HG03159 (cell line): ENCODE data around the gene WNK3.
"Not testable (repeated sequence)": the region's sequence is repeated elsewhere in the genome, so short reads cannot be mapped to it uniquely, and the experiment has no call there.

Experiments used
- ATAC-seq: cut with Tn5 transposase; IDR thresholded peaks from one replicate; pipeline ENCODE4 v1.9.1; 2021; ENCODE audit warnings: mild to moderate bottlenecking, moderate library complexity; ENCODE audit not compliant: unreplicated experiment

The WNK3 gene

DNA sequence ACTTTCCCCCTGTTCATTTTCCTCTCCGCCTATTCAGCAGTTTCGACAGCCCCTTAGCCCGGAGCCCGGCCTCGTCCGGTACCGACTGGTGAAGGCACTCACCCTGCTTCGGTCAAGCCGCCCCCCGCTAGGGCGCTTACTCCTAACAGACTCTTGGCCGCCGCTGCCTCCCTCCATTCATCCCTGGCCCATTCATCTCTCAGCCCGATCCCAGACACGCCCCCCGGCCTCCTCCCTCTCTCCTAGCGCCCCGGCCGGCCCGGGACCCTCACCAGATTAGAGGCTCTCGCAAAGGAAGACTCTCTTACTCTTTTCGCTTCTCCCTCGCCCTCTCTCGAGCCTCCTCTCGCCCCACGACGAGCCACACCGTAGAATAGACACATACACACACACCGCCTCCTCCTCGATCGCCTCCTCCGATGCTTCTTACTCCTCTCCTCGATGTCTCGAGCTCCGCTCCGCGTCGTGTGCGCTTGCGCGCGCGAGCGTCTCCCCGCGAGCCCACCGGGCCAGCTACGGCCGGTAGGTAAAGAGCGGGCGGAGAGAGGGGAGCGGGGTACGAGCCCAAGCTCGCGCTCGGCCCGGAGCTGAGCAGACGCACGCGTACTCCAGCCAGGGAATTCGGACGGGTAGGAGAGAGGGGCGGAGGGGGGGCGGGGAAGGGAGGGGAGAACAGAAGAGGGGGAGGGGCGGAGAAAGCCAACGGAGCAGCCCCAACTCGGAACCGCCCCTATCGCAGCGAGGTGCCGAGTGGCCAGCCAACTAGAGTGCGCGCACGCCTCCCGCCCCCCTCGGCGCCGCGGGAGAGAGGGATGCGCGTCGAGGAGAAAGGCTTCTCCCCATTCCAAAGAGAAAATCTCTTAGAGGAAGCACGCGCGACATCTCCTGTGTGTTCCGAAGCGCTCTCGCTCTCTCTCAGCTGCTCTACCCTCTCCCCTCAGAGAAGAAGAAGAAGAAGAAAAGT lies at the start of gene WNK3:
TSS of gene WNK3 (minus strand) at position 633 of the 964 bp plus-strand sequence.
- ATAC-seq, result no peak

GRCh38 chrX:54407266-54407665 lies 49.4 kb upstream of the WNK3 start:
- ATAC-seq, result no peak

DNA sequence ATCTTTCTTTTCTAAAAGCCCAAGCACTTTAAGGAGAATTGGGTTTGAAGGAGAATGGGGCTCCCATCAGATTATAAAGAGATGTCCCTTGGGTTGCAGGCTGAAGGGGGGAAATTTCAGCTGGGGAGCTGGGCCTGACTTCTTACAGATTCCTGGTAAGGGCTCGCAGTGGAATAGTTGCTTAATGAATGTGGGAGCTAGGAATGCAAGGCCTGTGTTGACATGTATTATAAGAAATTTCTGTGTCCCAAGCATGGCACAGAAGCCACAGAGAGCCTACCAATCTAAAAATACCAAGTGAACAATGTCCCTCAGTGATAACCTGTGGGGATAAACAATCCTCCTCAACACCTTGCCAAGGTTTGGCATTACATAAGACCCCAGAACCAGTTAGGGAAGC lies 39.3 kb upstream of the WNK3 start:
- no peak for ATAC-seq

GRCh38 chrX:54386314-54386713 lies 28.5 kb upstream of the WNK3 start:
- ATAC-seq, result no peak

DNA sequence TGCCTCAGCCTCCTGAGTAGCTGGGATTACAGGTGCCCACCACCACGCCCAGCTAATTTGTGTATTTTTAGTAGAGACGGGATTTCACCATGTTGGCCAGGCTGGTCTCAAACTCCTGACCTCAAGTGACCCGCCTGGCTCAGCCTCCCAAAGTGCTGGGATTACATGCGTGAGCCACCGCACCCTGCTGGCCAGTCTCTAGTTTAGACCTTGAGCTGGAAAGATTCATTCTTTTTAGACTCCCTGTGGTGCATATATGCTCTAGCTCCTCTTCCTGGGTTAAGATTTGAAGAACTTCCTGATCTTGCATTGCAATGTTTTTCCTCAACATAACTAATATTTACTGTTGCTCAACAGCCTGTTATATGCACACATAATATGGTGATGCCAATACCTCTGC lies 26.8 kb upstream of the WNK3 start:
- ATAC-seq, result not testable (repeated sequence)

- ATAC-seq, result no peak
Observed at GRCh38 chrX:54359408-54359807, 1.6 kb upstream of the WNK3 start.

DNA sequence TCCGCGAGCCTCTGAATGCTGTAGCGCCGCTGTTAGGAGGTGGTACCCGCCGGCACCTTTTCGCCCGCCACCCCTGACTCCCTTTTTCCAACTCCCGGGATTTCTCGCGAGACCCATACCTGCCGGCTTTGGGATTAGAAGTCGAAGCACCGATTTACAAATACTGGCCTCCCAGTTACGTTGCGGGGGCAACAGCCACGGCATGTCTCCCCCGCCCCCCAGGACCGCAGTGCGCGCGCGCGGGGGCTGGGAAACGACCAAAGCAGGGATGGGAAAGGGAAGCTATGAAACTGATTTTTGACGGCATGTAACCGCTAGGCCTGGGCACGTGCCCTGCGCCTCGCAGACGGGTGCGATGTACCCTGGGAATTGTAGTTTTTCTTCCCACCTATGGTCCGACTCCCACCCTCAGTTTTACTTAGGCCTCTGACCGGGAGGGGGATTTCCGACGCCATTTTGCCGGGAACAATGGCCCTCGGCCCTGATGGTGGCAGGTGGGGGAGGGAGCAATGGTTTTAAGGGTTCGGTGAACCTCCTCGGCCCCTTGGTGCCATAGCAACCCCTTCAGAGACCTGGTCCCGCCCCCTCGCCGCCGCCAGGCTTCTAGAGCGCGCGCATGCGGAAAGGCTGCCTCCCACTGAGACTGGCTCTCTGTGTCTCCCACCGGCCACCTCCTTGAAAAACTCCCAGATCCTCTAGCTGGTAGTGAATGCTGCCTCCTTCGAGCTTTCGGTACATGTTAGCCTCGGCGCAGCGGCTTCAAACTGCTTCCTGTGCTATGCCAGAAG lies 772 bp upstream of the WNK3 start:
- ATAC-seq, result no peak

GRCh38 chrX:54352677-54353076 lies 5.2 kb downstream of the WNK3 start:
- ATAC-seq, result no peak

GRCh38 chrX:54337383-54337782 lies 20.5 kb downstream of the WNK3 start:
- ATAC-seq, result not testable (repeated sequence)

DNA sequence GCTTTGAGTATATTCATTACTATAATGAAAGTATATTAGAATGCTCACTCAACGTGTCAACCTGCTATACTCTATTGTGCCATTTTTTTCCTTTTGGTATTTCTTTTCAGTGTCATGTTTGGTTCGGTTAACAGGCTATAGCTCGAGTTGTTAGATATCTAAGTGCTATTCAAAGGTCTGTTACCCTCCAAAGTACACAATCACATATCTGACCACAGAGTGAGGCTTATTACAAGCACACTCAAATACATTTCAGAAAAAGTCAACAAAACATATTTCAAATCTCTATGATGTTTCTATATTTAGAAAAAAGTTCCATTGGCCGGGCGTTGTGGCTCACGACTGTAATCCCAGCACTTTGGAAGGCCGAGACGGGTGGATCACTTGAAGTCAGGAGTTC lies 32.8 kb downstream of the WNK3 start:
- ATAC-seq, result no peak

- ATAC-seq, result no peak
Observed at GRCh38 chrX:54320067-54320466, 37.8 kb downstream of the WNK3 start.

DNA sequence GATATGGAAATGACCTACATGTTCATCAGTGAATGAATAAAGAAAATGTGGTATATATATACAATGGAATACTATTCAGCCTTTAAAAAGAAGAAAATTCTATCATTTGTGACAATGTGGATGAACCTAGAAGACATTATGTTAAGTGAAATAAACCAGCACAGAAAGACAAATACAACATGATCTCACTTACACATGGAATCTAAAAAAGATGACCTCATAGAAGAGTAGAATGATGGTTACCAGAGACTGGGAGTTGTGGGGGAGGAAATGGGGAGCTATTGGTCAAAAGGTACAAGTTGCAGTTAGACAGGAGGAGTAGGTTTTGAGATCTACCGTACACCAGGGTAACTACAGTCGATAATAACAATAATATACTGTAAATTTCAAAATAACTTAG lies 51.5 kb downstream of the WNK3 start:
- no peak for ATAC-seq

GRCh38 chrX:54301516-54301915 lies 56.3 kb downstream of the WNK3 start:
- no peak for ATAC-seq

- no peak for ATAC-seq
Observed at GRCh38 chrX:54294306-54294705, 63.5 kb downstream of the WNK3 start.

- no peak for ATAC-seq
Observed at GRCh38 chrX:54292755-54293154, 65.1 kb downstream of the WNK3 start.

GRCh38 chrX:54291758-54292157 lies 66.1 kb downstream of the WNK3 start:
- no peak for ATAC-seq

DNA sequence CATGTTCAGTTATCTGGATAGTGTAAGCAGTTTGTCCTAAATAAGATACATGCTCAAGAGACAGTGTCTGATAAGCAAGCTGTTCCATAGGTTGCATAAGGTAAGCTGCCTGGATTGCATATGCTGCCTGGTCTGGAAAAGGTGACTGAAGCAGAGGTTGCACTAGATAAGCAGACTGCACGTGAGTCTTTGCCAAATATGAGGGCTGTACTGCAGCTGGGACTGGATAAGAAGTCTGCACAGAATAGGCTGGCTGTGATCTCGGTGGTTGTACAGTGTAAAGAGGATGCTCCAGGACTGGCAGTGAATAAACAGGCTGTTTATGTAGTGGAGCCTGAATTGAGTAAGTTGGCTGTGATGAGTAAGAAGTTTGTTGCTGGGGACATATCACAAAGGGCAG lies 68.9 kb downstream of the WNK3 start:
- ATAC-seq, result no peak

DNA sequence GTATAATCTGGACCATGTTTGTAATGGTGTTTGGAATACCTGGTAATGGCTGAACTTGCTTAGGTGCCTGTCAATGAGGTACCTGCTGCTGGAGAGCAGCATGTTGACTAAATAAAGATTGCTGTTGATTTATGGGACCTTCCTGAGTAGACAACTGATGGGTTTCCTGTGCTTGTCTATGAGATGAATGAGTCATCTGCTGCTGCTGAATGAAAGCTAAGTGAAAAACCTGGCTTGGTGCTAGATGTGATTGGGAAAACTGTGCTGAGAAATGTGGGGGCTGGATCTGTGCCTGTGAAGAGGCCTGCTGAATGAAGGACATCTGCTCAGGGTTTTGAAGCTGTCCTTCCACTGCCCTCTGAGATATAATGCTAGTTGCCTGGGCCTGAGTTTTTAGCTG lies 69.6 kb downstream of the WNK3 start:
- ATAC-seq, result no peak

DNA sequence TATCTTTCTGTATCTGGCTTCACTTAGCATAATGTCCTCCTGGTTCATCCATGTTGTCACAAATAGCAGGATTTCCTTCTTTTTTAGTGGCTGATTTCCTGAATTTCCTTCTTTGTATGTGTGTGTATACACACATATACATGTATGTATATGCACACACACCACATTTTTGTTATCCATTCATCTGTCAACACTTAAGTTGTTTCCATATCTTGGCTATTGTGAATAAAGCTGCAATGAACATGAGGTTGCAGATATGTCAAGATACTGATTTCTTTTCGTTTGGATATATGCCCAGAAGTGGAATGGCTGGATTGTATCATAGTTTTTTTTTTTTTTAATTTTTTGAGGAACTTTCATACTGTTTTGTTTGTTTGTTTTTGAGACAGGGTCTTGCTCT lies 76.2 kb downstream of the WNK3 start:
- no peak for ATAC-seq

GRCh38 chrX:54280466-54280865 lies 77.4 kb downstream of the WNK3 start:
- no peak for ATAC-seq

DNA sequence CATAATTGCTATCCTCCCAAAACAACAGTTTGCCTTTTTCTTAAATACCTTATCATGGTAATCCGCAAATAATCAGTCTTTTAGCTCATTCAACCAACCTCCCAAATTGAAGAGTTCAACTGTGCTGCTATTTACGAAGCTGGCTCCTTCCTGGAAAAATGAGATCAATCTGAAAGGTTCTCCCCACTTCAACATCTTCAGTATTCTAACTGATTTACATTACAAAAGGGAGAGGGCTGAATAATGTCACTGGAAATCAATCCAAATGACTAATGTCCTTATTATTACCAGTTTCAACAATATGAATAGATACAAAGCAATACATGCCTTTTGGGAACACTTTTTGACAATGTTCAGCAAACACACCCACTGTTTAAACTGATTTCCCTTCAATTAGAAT lies 86.2 kb downstream of the WNK3 start:
- ATAC-seq, result no peak

GRCh38 chrX:54248309-54248708 lies 109.5 kb downstream of the WNK3 start:
- no peak for ATAC-seq
